SW480 (cell line): ENCODE measurements around the gene PTPN4.
"Not testable (repeated sequence)": the region's sequence is repeated elsewhere in the genome, so short reads cannot be mapped to it uniquely, and the experiment has no call there.

Source experiments
- DNase-seq: peaks from one replicate; pipeline ENCODE4 v3.0.0-alpha.2; 2016; ENCODE audit warnings: low spot score

The PTPN4 gene

DNA sequence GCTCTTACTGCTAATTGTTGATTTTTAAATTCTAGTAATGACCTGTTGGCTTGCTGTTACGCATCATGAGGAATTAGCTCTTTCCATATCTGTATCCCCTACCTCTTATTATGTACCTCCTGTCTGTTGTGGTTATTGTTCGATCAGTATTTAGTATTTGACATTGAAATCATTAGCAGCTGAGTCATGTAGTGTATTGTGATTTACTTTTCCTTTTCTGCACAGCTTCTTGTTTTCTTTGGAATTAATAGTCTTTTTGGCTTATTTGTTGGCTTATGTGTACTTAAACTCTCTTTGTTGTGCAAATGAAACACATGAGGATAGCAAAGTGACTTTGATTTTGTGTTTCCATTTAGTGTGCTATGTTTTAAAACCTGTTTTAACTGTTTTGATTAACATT, 257.5 kb downstream of the PTPN4 start:
- no peak for DNase-seq

GRCh38 chr2:120018549-120018948, 258.8 kb downstream of the PTPN4 start:
- DNase-seq = no peak

DNA sequence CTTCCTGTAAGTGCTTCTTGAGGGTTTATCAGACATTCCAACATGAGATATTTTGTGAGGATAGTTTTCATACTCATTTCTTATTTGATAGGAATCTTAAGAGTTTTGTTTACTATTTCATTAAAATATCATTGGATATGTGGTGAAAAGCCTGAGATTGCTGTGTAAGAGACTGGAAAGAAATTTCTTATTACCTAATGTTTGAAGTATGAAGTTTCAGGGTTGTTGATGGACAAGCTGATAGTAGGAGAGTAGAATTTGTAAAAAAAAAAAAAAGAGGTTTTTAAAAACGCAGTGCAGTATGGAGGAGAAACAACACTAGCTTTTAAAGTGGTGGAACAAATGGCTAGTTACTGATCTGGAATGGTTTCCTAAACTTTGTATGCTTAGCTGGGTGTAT, 260.8 kb downstream of the PTPN4 start:
- no peak for DNase-seq

GRCh38 chr2:120022505-120022904, 262.8 kb downstream of the PTPN4 start:
- not testable (repeated sequence) for DNase-seq

- no peak for DNase-seq
Observed at GRCh38 chr2:120026890-120027289, 267.2 kb downstream of the PTPN4 start.

DNA sequence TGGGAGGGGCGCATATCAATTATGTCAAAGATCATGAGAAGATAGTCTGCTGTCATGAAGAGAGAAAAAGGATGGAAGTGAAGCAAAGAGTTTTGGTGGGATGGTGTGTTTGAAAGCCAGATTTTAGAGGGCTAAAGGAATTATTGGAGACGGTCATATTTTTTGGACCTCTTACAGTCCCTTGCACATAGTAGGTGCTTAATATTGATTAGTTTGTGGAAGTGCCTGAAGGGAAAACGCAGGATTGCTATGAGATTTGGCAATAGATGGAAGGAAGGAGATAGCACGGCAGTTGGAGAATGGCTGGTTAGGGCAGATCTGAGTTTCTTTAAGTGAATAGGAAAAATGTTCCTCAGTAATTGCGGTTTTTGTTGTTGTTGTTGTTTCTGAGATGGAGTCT, 269.1 kb downstream of the PTPN4 start:
- DNase-seq = no peak

GRCh38 chr2:120029672-120030640, 270.2 kb downstream of the PTPN4 start:
- DNase-seq = no peak

DNA sequence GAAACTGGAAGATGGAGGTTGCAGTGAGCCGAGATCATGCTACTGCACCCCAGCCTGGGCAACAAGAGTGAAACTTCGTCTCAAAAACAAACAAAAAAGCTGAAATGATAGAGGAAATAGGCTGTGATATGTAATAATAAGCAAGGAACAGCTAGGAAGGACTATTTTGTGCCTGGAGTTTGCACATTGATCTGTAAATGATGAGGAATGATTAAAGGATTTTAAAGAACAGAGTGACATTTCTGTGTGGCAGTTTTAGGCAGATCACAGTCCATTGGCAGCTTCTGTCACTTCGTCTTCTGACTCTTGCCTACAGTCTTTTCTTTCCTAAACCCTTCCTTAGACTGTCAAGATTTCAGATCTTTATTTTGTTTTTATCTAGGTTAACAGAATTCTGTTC, 272.6 kb downstream of the PTPN4 start:
- no peak for DNase-seq
